Tibial nerve (tissue), 3 donors: Measurements from ENCODE around the gene CES1.
"Not testable (repeated sequence)": the region's sequence is repeated elsewhere in the genome, so short reads cannot be mapped to it uniquely, and the experiment has no call there.

Experiments
- POLR2A ChIP-seq, 2 donors: fragments of 450-650 bp; IDR thresholded peaks; one replicate each; pipeline ENCODE4 v1.6.1; 2017; ENCODE audit warnings: antibody characterized with exemption in 2 of 2, mild to moderate bottlenecking in 2 of 2, moderate library complexity in 2 of 2
- TF ChIP-seq, protein P1 (sequence below), 5 experiments: fragments of 200-600 bp in 3 of 5; fragments of 450-650 bp in 2 of 5; sonication (generic) in 3 of 5; IDR thresholded peaks; one replicate each; pipeline ENCODE4 v1.5.1; 2016 to 2019; ENCODE audit warnings: antibody characterized with exemption in 5 of 5, mild to moderate bottlenecking in 3 of 5, moderate library complexity in 2 of 5

DNA sequence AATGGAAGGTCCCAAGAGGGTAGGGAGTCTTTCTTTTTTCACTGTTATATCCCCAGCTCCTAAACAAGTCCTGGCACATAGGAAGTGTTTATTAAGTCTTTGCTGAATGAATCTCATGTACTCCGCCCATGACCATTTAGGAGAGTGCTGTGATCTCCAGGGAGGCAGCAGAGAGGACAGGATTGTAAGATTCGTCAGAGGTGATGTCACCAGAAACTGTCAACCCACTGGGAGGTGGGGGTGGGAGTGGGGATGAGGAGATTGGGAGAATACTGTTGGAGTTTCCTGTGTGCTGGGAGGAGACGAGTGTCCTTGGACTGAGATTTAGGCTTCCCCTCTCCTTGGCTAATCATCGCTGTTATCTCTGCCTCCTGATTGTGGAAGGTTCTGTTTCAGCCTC is 16.7 kb downstream of the CES1 start:
- TF ChIP-seq, protein P1, sequence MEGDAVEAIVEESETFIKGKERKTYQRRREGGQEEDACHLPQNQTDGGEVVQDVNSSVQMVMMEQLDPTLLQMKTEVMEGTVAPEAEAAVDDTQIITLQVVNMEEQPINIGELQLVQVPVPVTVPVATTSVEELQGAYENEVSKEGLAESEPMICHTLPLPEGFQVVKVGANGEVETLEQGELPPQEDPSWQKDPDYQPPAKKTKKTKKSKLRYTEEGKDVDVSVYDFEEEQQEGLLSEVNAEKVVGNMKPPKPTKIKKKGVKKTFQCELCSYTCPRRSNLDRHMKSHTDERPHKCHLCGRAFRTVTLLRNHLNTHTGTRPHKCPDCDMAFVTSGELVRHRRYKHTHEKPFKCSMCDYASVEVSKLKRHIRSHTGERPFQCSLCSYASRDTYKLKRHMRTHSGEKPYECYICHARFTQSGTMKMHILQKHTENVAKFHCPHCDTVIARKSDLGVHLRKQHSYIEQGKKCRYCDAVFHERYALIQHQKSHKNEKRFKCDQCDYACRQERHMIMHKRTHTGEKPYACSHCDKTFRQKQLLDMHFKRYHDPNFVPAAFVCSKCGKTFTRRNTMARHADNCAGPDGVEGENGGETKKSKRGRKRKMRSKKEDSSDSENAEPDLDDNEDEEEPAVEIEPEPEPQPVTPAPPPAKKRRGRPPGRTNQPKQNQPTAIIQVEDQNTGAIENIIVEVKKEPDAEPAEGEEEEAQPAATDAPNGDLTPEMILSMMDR (IDR thresholded peaks at IDR 0.05), result not testable (repeated sequence)
- TF ChIP-seq POLR2A (IDR thresholded peaks at IDR 0.05), result not testable (repeated sequence)
